HG03460 (cell line): ENCODE data around the gene GSN.

ENCODE experiments used
- ATAC-seq: cut with Tn5 transposase; IDR thresholded peaks from one replicate; pipeline ENCODE4 v1.9.1; 2021; ENCODE audit not compliant: unreplicated experiment

Gene GSN

DNA sequence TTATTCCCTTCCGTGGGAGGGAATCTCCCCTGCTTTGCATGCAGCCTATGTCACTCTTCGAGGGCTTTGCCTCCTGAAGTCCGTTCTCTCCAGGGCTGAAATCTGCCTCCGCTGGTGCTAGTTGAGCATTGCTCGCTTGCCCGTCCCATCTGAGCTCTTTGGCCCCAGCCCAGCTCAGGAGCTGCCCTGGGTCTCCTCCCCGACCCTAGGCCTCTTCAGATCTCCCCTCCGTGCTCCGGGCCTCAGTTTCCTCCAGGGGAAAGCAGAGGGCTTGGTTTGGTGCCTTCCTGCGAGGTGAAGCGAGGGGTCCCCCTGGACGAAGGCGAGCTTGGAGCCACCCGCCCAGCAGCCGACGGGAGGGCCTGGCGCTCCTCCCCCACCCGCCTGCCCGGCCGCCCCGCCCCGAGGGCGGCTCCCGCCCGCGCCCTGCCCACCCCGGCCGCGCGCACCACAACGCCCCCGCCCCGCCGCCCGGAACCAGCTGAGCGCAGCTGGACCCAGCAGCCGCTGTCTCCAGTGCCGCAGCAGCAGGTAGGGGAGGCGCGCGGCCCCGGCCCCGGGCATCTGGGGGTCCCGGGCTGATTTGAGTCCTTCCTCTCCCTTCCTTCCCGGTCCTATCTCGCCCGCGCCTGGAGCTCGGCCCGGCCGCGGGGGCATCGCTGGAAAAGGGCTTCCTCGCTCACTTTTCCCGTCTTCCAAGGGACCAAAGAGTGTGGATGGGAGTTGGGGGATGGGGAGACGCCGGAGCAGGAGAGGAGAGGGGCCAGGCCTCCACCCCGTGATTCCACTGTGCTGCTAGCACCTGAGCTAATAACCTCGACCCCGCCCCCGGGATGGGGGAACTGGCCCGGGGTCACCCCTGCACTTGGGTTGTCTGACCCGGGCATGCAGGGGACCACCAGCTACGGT lies at the start of gene GSN:
TSS of gene GSN (plus strand) at position 474 of the 909 bp plus-strand sequence. CDS start 33,810 bp downstream, outside the sequence.
- peak; percentile 63 for ATAC-seq

DNA sequence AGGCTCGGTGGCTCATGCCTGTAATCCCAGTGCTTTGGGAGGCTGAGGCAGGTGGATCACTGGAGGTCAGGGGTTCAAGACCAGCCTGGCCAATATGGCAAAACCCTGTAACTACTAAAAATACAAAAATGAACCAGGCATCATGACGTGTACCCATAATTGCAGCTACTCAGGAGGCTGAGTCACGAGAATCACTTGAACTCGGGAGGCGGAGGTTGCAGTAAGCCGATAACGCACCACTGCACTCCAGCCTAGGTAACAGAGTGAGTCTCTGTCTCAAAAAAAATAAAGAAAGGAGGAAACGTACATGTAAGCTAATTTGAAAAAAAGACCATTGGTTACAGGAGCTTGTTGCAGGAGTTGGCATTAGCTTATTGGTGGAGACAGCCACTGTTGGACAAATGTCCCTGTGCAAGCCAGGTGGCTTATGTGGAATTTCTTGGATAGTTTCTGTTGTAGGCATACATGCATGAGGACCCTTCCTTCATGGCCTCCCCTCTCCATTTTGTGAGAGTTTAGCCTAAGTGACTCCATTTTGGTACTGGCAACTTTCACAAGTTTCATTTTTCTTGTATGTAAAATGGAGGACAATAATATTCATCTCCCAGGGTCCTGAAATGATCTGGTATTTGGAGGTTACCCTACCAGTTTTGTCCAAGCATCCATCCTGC lies 49.5 kb upstream of the GSN start:
- no peak for ATAC-seq

DNA sequence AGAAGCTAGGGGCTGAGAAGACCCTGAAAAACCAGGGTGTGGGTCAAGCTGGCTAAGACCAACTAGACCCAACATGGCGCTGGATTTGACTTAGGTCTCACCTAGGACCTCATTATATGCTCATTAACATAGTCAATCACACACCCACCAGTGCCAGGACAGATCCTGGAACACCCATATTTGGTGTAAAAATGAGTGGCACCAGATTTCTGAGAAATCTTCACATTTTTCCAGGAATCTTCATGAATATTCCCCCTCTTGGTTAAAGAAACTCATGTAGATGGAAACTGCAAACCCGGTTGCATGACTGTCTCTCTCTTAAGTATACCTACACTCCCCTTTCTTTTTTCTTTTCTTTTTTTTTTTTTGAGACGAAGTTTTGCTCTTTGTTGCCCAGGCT lies 48.4 kb upstream of the GSN start:
- no peak for ATAC-seq

DNA sequence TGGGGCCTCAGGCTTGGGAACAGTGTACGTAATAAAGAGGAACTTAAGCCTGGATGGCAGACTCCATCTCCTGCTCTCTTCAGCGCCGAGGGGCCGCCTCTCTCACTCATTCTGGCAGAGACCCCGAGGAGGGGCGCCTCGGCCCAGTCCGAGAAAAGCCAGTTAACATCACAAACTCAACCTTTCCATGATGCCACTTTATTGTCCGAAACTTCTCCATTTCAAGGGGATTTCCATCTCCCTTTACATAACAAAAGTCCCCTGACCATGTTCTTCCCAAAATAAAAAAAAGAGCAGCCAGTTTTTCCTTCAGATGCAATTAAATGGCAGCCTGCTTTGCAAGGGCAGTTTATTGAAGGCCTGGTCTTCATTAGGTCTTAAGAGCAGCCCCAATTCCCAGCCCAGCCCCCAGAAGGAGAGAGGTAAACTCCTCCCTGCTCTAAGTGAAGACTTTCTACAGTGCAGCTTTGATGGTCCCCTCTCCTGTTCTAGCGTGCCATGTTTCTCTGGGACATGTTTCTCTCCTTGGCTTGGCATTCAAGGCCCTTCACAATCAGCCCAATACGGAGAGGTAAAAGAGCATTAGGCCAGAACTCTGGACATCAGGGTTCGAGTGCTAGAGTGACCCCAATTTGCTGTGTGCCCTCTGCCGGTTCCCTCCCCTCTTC lies 46.8 kb upstream of the GSN start:
- ATAC-seq, result no peak

DNA sequence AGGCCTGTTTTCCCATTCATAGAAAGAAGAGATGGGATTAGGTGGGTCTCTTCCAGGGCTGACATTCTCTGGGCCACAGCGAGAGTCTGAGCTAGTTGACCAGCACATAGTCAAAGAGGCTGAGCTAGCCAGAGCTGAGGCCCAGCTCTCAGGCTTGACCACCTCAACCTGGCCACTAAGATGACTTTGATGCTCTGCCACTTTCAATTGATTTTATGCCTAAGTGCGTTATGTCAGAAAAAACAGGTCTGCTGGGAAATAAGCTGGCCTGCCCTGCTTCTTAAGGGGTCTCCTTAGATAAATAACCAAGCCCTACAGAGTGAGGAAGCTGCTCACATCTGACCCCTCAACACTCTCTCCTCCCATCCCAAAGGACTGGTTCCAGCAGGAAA lies 46.3 kb upstream of the GSN start:
- ATAC-seq, result no peak

DNA sequence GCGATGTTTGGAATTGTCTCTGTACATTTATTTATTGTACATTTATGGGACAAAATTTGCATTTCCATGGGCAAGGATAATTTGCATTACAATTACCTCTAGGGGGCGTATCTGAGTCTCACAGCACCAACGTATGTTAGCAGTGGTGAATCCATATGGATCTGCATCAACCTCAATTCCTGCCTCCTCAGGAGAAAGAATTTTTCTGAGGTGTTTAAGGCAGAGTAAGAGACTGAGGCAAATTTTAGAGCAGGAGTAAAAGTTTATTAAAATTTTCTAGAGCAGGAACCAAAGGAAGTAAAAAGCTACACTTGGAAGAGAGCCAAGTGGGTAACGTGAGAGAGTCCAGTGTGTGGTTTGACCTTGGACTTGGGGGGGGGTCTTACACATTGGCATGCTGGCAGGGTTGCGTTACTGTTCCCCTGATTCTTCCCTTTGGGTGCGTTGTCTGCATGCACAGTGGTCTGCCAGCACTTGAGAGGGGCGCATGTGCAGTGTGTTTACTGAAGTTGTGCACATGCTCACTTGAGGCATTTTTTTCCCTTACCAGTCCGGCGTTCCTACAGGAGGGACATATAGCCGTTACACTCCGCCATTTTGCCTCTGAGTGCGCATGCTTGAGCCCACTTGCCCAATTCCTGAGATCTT lies 45.3 kb upstream of the GSN start:
- ATAC-seq, result no peak

DNA sequence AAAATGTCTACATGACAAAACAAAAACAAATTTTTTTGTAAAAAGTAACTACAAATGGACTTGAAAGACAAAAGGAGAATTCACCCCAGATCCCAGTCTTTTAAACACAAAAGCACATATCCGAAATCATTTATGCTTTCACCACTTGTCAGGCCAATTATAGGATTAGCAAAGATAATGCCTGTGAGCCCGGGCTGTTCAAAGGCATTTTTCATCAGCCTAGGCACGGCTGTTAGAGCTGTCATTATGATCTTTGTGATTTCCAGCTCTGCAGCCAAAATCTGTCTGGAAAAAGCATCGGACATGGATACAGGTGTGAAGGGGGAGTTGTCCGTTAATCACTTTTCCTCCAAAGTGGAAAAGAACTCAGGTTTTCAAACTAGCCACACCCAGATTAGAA lies 42.7 kb upstream of the GSN start:
- ATAC-seq, result no peak

DNA sequence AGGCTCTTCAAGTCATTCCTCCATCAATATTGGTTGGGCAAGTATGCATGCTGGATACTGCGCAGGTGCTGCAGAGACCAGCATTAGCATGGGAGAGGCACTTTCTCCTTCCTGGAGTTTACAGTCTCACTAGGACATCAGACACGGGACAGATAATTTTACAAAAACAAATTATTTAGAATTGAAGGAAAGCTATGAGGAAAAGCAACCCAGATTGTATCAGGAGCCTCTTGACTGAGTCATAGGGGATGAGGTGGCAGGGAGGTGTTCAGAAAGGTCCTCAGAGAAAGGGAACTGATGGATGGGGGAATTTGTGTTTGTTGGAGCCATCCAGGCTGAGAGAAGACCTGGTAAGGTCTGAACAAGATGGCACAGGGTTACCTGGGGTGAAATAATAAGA lies 41.8 kb upstream of the GSN start:
- ATAC-seq, result no peak

DNA sequence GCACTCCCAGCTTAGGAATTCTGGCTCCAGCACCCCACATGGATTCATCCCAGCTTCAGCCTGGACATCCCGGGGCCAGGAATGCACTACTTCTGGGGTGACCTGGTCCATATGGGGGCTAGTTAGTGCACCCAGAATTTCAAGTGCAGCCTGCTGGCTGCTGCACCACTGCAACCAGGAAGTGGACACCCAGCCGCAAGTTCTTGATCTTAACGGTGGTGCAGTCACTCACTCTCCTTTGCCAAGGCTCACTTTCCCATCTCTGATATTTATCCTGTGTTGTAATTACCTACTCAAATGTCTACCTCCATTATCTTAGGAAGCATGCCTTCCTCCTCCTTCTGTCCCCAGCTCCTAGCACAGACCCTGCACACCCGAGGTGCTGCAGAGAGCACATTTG lies 40.1 kb upstream of the GSN start:
- no peak for ATAC-seq

DNA sequence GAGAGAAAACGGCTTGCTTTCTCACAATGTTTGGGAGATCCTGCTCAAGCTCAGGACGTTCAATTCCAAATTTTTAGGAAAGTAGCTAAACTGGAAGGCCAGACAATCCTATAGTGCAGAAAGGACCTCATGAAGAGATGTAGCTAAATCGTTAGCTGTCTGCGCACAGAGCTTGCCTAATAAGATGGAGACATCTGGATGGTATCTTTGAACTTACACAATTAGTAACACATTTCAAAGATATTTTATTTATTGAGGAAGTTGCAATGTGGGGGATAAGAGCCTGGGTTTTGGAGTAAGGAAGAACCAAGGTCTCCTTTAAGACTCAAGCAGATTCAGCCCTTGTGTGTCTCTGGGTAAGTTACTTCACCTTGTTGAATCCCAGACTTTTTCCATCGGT lies 37.7 kb upstream of the GSN start:
- no peak for ATAC-seq

DNA sequence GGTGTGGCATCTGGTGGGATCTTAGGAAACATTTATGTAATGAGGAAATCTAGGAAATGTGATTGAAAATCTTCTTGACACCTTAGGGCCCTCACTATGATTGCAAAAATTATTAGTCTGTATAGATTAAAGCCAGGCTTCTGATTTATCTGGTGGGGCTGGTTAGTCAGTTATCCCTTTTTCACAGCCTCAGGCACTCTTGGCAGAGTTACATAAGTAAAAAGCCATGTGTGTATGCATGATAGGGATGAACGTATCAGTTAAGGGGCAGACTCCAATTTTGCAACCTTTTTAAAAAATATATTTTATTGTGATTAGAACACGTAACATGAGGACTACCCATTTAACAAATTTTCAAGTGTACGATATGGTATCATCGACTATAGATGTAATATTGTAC lies 35.7 kb upstream of the GSN start:
- ATAC-seq, result no peak

DNA sequence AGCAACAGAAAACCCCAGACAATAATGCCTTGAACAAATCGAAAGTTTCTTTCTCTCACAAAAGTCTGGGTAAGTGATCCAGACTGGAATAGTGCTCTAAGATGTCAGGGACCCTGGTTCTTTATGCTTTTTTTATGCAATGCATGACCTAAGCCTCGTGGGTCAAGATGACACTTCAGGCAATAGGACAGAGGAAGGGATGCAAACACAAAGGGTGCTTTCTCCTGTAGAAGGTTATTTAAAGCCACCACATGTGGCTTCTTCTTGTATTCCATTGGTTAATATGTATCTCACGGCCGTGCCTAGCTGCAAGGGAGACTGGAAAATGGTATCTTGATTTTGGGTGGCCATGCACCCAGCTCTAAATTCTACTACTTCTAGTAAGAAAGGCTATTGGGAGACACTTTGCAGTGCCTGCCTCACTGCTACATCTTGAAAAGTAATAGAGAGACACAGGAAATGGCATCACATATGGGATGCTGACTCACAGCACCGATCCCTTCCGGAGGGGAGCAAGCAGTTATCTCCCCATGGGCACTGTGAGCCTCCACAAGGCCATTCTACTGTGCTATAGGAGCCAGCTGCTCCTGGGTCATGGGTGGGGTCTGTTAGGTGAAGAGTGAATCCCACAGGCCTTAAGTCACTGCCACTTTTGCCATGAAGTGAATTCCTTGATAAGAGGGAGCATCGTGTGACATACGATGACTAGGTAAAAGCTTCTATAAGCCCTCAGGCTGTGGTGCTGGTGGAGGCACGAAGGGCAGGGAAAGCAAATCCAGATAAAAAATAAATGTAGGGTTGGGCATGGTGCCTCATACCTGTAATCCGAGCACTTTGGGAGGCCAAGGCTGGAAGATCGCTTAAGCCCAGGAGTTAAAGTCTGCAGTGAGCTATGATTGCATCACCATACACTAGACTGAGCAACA lies 33.8 kb upstream of the GSN start:
- no peak for ATAC-seq

DNA sequence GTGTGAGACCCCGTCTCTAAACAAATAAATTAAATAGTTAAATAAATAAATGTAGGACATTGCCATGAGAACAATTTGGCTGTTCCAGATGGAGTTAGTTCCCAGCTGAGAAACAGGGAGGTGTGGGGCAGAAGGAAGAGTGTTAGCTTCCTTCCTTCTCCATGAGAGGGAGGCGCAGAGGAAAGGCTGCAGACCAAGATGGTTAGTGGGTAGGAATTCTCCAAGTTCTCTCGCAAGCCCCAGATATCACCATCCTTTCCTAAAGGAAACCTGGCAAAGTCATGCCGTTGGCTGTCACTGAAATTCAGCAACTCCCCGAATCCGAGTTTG lies 33.2 kb upstream of the GSN start:
- ATAC-seq, result no peak

DNA sequence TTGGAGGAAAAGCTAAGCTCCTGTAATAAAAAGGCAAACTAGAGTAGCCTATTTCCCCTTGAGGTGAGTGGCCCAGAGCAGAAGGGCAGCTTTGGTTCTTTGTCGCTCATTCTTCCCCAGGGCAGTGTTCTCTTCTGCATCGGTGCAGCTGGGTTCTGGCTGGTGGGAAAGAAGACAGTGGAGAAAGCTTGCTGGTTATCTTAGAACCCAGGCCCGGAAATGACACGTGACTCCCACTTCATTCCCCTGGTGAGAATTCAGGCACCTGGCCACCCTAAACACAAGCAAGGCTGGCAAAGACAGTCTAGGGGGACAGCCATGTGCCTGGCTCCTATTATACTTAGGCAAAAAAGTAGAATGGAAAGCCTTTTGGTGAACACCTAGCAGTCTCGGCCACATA lies 32.5 kb upstream of the GSN start:
- no peak for ATAC-seq

DNA sequence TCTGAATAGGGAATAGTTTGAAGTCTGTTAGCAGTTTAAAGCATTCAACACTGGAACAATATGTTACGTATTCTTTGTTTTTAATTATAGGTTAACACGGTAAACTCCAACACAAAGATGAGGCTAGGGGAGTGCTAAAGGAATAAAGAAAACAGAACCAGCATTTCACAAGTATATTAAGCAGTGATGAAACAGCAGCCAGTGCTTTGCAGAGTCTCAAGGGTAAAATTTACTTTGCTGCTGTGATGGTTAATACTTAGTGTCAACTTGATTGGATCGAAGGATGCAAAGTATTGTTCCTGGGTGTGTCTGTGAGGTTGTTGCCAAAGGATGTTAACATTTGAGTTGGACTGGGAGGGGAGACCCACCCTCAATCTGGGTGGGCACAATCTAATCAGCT lies 30.0 kb upstream of the GSN start:
- ATAC-seq, result no peak

DNA sequence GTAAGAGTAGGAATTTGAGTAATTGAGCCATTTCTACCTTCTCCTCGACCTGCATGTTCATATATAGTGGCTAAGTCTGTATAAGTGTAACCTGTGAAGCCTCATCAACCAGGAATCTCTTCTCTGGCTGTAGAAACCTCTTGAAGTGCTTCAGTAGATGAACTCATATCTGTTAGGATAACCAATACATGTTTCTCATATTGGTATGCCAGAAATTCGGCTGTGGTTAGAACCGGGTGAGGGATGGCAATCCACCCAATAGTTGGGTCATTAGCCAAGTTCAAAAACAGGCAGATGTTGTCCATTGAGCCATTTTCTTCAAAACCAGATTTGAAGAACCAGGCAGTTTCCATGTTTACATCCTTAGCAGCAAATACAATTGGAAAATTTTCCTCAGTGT lies 28.9 kb upstream of the GSN start:
- ATAC-seq, result no peak

DNA sequence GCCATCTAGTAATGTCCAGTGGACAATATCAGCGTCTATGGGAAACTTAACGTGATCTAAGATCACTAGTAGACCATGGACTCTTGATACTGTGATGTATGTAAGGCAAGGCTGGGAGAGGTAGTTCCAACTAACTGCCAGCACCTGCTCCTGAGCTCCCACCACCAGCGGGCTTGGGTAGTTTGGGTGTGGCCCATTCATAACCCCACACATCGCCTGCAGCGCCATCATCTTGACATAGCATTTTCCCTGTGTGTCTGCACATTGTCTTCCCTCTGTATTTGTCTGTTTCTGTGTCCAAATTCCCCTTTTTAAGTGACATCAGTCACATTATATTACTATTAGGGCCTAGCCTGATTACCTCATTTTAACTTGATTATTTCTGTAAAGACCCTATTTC lies 28.1 kb upstream of the GSN start:
- no peak for ATAC-seq

DNA sequence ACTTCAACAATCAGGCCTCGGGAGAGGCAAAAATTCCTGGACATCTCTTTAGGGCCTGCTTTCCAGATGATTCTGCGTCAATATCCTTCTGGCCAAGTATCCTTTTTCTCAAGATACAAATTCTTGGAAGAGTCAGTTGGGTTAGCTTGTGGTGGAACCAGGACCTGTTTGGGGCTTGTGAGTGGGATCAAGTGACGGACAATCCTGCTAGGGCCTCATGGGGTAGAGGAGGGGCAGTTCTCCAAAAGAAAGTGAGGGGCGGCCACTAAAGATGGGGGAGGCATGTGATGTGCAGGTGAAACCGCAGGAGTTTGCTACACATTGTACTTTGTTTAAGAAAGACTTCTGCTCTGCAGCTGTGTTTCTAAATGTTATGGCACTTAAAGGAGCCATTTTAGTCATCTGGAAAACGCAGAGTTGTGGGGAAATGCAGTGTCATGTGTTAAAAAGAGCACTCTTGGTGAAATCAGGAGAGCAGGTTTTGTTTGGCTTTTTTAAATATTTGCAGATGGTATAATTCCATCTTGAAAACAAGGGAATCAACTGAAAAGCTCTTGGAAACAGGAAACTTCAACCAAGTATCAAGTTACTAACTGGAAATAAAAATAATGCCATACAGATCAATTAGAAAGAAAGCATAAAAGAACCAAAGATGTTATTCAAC lies 27.4 kb upstream of the GSN start:
- ATAC-seq, result no peak

DNA sequence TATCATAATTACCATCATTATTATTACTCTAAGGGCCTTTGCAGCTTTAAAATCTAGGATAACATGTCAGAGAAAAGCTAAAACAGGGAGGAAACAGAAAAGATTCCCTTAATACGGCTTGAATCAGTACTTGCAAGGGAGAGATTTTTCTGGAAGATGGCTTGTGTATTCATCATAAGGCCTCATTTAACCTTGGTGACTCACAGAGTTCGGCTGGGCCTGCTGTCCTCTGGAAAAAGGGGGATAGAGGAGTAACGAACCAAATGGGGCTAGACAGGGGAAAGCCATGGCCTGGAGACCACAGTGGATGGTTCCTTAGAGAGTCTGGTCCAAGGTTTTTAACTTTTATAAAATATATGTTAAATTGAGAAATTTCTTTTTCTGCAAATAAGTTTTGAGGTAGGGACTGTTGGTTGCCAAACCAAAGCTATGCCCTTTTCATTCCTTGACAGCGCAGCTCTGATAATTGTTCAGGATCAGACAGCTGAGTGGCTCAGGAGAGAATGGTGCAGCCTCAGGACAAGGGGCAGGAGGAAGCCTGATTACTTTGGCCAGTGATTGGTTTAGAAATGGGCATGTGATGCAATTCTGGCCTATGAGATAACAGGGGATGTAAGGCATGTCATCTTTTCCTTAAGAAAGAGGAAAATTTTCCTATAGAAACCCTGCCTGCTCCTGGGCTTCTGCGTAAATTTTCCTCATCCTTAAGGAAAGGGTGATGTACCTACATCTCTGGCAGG lies 25.6 kb upstream of the GSN start:
- no peak for ATAC-seq
